ENCODE results near the gene CFAP73.

Gene CFAP73

GRCh38 chr12:113165521-113166450, 16.3 kb downstream of the CFAP73 start:
- DNase-seq (ENCODE audit: low read depth), result no peak

GRCh38 chr12:113167868-113168267, 18.3 kb downstream of the CFAP73 start:
- no peak for DNase-seq (ENCODE audit: low read depth)

- no peak for DNase-seq (ENCODE audit: low read depth)
Measured at GRCh38 chr12:113169697-113170096, 20.2 kb downstream of the CFAP73 start.

GRCh38 chr12:113170457-113170856, 20.9 kb downstream of the CFAP73 start:
- DNase-seq (ENCODE audit: low read depth), result no peak

GRCh38 chr12:113170926-113171325, 21.4 kb downstream of the CFAP73 start:
- no peak for DNase-seq (ENCODE audit: low read depth)

GRCh38 chr12:113171543-113171942, 22.0 kb downstream of the CFAP73 start:
- DNase-seq (ENCODE audit: low read depth), result no peak

- no peak for DNase-seq (ENCODE audit: low read depth)
Measured at GRCh38 chr12:113172185-113172584, 22.7 kb downstream of the CFAP73 start.

GRCh38 chr12:113173081-113173698, 23.7 kb downstream of the CFAP73 start:
- no peak for DNase-seq (ENCODE audit: low read depth)

- peak; percentile 67 for DNase-seq (ENCODE audit: low read depth)
Measured at GRCh38 chr12:113174461-113175384, 25.2 kb downstream of the CFAP73 start.

- DNase-seq (ENCODE audit: low read depth), result no peak
Measured at GRCh38 chr12:113179023-113179422, 29.5 kb downstream of the CFAP73 start.

- no peak for DNase-seq (ENCODE audit: low read depth)
Measured at GRCh38 chr12:113180333-113180732, 30.8 kb downstream of the CFAP73 start.

GRCh38 chr12:113181975-113182374, 32.5 kb downstream of the CFAP73 start:
- DNase-seq (ENCODE audit: low read depth), result no peak

GRCh38 chr12:113183030-113183589, 33.6 kb downstream of the CFAP73 start:
- DNase-seq (ENCODE audit: low read depth), result no peak

- DNase-seq (ENCODE audit: low read depth), result no peak
Measured at GRCh38 chr12:113184098-113184899, 34.8 kb downstream of the CFAP73 start.

- DNase-seq (ENCODE audit: low read depth), result peak; percentile 80
Measured at GRCh38 chr12:113184900-113185179, 35.3 kb downstream of the CFAP73 start.

- peak; percentile 65 for DNase-seq (ENCODE audit: low read depth)
Measured at GRCh38 chr12:113185180-113186032, 35.9 kb downstream of the CFAP73 start, which contains the start of the genes DDX54 and RITA1. DDX54 (minus strand) TSS chr12:113185478; CDS start chr12:113185451, 27 bp downstream. RITA1 (plus strand) TSS chr12:113185721; CDS start chr12:113186747, 1,026 bp downstream.

GRCh38 chr12:113186033-113186365, 36.5 kb downstream of the CFAP73 start:
- DNase-seq (ENCODE audit: low read depth), result no peak

- no peak for DNase-seq (ENCODE audit: low read depth)
Measured at GRCh38 chr12:113186666-113187325, 37.3 kb downstream of the CFAP73 start.

GRCh38 chr12:113189361-113189760, 39.8 kb downstream of the CFAP73 start:
- no peak for DNase-seq (ENCODE audit: low read depth)

- DNase-seq (ENCODE audit: low read depth), result no peak
Measured at GRCh38 chr12:113190761-113191160, 41.2 kb downstream of the CFAP73 start.
